K562 (cell line): Measurements from ENCODE around the gene PGD. TPM values are rescaled to one million over a fixed set of nuclear protein-coding genes. Genes with fewer than 3 reads are reported as not detected.

Source experiments
- ARID1B ChIP-seq: fragments of 450-650 bp; IDR thresholded peaks from 2 replicates; pipeline ENCODE4 v1.6.1; 2016; ENCODE audit warnings: antibody characterized with exemption, mild to moderate bottlenecking, inconsistent platforms
- ARID2 ChIP-seq: fragments of 450-650 bp; IDR thresholded peaks from 2 replicates; pipeline ENCODE4 v1.6.1; 2017; ENCODE audit warnings: antibody characterized with exemption, mild to moderate bottlenecking
- DIDO1 ChIP-seq: fragments of 450-650 bp; IDR thresholded peaks from 2 replicates; pipeline ENCODE4 v1.6.1; 2016; ENCODE audit warnings: low read depth, missing biosample characterization, missing genetic modification characterization
- HSF4 ChIP-seq: fragments of 250-450 bp; sonication (Bioruptor Pico); IDR thresholded peaks from 2 replicates; pipeline ENCODE4 v2.1.2; 2022; ENCODE audit warnings: mild to moderate bottlenecking, moderate library complexity, borderline replicate concordance
- JUND ChIP-seq, 2 experiments: IDR thresholded peaks; 2 replicates in 1 of 2; 3 replicates in 1 of 2; pipeline ENCODE4 v1.6.1; 2011; ENCODE audit warnings: borderline replicate concordance in 2 of 2, low read depth in 2 of 2, low read length in 2 of 2, improper control_type of control experiment in 1 of 2, missing biosample characterization in 1 of 2, missing genetic modification characterization in 1 of 2, missing genetic modification reagents in 1 of 2
- KDM1A ChIP-seq, 2 experiments: fragments of 450-650 bp; IDR thresholded peaks; 2 replicates each; pipeline ENCODE4 v1.6.1; 2016; ENCODE audit warnings: mild to moderate bottlenecking in 2 of 2
- LEF1 ChIP-seq: fragments of 450-650 bp; IDR thresholded peaks from 2 replicates; pipeline ENCODE4 v1.6.1; 2016; ENCODE audit warnings: mild to moderate bottlenecking
- MTF1 ChIP-seq: fragments of 250-450 bp; sonication (Bioruptor Pico); IDR thresholded peaks from 2 replicates; pipeline ENCODE4 v1.9.0; 2021; ENCODE audit warnings: moderate library complexity, mild to moderate bottlenecking, inconsistent platforms, borderline replicate concordance
- NFIC ChIP-seq: fragments of 450-650 bp; IDR thresholded peaks from 2 replicates; pipeline ENCODE4 v1.6.1; 2017; ENCODE audit warnings: mild to moderate bottlenecking, inconsistent platforms
- NR4A1 ChIP-seq, 2 experiments: fragments of 250-450 bp in 1 of 2; fragments of 450-650 bp in 1 of 2; sonication (Bioruptor Pico) in 1 of 2; IDR thresholded peaks; 2 replicates each; pipeline versions ENCODE4 v1.4.0 to v1.6.1; 2016 to 2020; ENCODE audit warnings: mild to moderate bottlenecking in 2 of 2, missing compliant biosample characterization in 1 of 2, missing genetic modification characterization in 1 of 2, moderate library complexity in 1 of 2
- PPARD ChIP-seq: fragments of 250-450 bp; sonication (Bioruptor Pico); IDR thresholded peaks from 2 replicates; pipeline ENCODE4 v1.8.0; 2022; ENCODE audit warnings: inconsistent platforms, mild to moderate bottlenecking, moderate library complexity
- RBFOX2 ChIP-seq: fragments of 200-400 bp; formaldehyde crosslinking; IDR thresholded peaks from 2 replicates; pipeline ENCODE4 v1.6.1; 2017; ENCODE audit warnings: low read depth, mild to moderate bottlenecking, low read length, moderate library complexity
- SIRT6 ChIP-seq: IDR thresholded peaks from one replicate; pipeline ENCODE4 v1.6.1; 2012; ENCODE audit warnings: low read depth, mild to moderate bottlenecking, control low read depth, inconsistent platforms, low read length, moderate library complexity
- SMAD2 ChIP-seq: fragments of 150-350 bp; IDR thresholded peaks from 2 replicates; pipeline ENCODE4 v1.6.1; 2014; ENCODE audit warnings: low read depth, mild to moderate bottlenecking, low read length
- SMARCA5 ChIP-seq: fragments of 450-650 bp; IDR thresholded peaks from 2 replicates; pipeline ENCODE4 v1.6.1; 2016
- SPI1 ChIP-seq: IDR thresholded peaks from 2 replicates; pipeline ENCODE4 v1.6.1; 2011; ENCODE audit warnings: low read depth, low read length, control low read depth, borderline replicate concordance
- TAF9B ChIP-seq: fragments of 450-650 bp; IDR thresholded peaks from 2 replicates; pipeline ENCODE4 v1.6.1; 2018; ENCODE audit warnings: mild to moderate bottlenecking; ENCODE audit not compliant: partially characterized antibody
- ZNF143 ChIP-seq: sonication (generic); formaldehyde crosslinking; IDR thresholded peaks from 2 replicates; pipeline ENCODE4 v1.9.0; 2022; ENCODE audit warnings: mild to moderate bottlenecking, missing genetic modification reagents
- polyA plus RNA-seq, 8 experiments: library from polyadenylated mRNA; depleted of rRNA in 4 of 8; stranded (reverse) in 5 of 8; unstranded in 3 of 8; fragments of >200 nt; fragmentation: Nextera tagmentation in 2 of 8; fragmentation: Illumina TruSeq in 1 of 8; extraction: Ambion mirVana in 2 of 8; extraction: Trizol in 1 of 8; gene quantifications; 2 replicates each; pipeline versions ENCODE4 v1.2.1 to v1.2.3, GENCODE V29; 2011 to 2014; ENCODE audit warnings: inconsistent platforms in 1 of 8, missing spikeins in 1 of 8
- total RNA-seq, 7 experiments: library from RNA; depleted of rRNA in 6 of 7; stranded (reverse); fragments of >200 nt in 6 of 7; fragmentation: Illumina TruSeq in 2 of 7; extraction: Trizol in 2 of 7; gene quantifications; 2 replicates each; pipeline versions ENCODE4 v1.2.1 to v1.2.3, GENCODE V29; 2011 to 2021; ENCODE audit warnings: low replicate concordance in 1 of 7
- TF ChIP-seq, protein P1 (sequence below): IDR thresholded peaks from 3 replicates; pipeline ENCODE4 v1.6.1; 2011; ENCODE audit warnings: borderline replicate concordance, mild to moderate bottlenecking; ENCODE audit not compliant: insufficient read length, insufficient read depth
- TF ChIP-seq, protein P2 (sequence below): fragments of 450-650 bp; formaldehyde crosslinking; IDR thresholded peaks from 2 replicates; pipeline ENCODE4 v1.4.0; 2022; ENCODE audit warnings: mild to moderate bottlenecking, moderate library complexity
- TF ChIP-seq, protein P3 (sequence below): IDR thresholded peaks from 2 replicates; pipeline ENCODE4 v1.6.1; 2014; ENCODE audit warnings: antibody characterized with exemption
- TF ChIP-seq, protein P4 (sequence below): fragments of 250-450 bp; sonication (Bioruptor Pico); IDR thresholded peaks from 2 replicates; pipeline ENCODE4 v1.4.0; 2020; ENCODE audit warnings: borderline replicate concordance

Gene PGD
- total and polyA plus RNA-seq, 9 of the 15 experiments (the other 6 are each of a cell fraction or from before 2014, with no cell fraction given): 177 to 542 (median 270) TPM

DNA sequence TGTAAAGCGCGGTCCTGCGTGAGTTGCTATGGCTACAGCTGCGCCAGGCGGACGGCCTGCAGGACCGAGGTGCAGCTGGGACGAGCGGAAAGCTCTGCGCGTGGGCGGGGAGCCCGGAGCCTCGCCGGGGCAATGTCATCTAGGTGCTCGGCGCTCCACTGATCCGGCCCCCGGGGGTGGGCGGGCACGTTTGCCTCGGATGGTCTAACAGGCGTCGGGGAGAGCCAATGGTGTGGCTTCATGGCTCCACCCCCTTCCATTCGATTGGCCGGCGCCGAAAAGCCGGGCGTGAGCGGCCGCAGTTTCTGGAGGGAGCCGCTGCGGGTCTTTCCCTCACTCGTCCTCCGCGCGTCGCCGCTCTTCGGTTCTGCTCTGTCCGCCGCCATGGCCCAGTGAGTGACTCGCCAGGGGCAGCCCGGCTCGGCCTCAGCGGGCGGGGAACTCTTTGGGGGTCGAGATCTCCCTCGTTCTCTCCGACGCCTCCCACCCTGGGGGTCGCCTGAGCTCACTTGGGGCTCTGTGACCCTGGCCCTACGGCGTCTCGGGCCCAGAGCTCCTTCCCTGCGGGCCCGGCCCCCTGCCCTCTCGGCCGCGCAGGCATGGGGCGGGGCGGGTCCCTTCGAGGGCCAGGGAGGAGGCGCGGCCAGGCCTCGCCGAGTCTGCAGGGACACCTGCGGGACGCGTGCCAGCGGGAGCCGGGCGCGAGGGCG is at the start of gene PGD (continued):
- TF ChIP-seq, protein P1, sequence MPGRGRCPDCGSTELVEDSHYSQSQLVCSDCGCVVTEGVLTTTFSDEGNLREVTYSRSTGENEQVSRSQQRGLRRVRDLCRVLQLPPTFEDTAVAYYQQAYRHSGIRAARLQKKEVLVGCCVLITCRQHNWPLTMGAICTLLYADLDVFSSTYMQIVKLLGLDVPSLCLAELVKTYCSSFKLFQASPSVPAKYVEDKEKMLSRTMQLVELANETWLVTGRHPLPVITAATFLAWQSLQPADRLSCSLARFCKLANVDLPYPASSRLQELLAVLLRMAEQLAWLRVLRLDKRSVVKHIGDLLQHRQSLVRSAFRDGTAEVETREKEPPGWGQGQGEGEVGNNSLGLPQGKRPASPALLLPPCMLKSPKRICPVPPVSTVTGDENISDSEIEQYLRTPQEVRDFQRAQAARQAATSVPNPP: no peak
- TF ChIP-seq PPARD (CRISPR knock-in tag) (no peak), DIDO1 (tag) (no peak), MTF1 (CRISPR knock-in tag) (no peak), NFIC (peak; percentile 77), SPI1 (no peak), SMARCA5 (no peak), HSF4 (CRISPR knock-in tag) (no peak), RBFOX2 (peak; percentile 100), SMAD2 (no peak), LEF1 (peak; percentile 72; the same call in 1 of the 2 replicates), ZNF143 (CRISPR knock-in tag) (peak; percentile 40; the same call in 1 of the 2 replicates), ARID1B (peak; percentile 35; the same call in 1 of the 2 replicates), ARID2 (no peak), KDM1A (IDR thresholded peaks at IDR 0.05) (peak in 1 of 2 experiments; percentile 42; a peak in 1 of 4 replicates), SIRT6 (no peak), TAF9B (peak; percentile 91), NR4A1 (CRISPR knock-in tag; IDR thresholded peaks at IDR 0.05) (no peak), NR4A1 (tag; IDR thresholded peaks at IDR 0.05) (peak; percentile 56; the same call in 1 of the 2 replicates), JUND (IDR thresholded peaks at IDR 0.05; ENCODE audit: borderline replicate concordance, low read depth, low read length) (peak; percentile 73), JUND (tag; IDR thresholded peaks at IDR 0.05; ENCODE audit: borderline replicate concordance, low read depth, low read length) (no peak; the same call in 2 of the 3 replicates)
- TF ChIP-seq, protein P2, sequence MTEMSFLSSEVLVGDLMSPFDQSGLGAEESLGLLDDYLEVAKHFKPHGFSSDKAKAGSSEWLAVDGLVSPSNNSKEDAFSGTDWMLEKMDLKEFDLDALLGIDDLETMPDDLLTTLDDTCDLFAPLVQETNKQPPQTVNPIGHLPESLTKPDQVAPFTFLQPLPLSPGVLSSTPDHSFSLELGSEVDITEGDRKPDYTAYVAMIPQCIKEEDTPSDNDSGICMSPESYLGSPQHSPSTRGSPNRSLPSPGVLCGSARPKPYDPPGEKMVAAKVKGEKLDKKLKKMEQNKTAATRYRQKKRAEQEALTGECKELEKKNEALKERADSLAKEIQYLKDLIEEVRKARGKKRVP (CRISPR knock-in tag): no peak
- TF ChIP-seq, protein P3, sequence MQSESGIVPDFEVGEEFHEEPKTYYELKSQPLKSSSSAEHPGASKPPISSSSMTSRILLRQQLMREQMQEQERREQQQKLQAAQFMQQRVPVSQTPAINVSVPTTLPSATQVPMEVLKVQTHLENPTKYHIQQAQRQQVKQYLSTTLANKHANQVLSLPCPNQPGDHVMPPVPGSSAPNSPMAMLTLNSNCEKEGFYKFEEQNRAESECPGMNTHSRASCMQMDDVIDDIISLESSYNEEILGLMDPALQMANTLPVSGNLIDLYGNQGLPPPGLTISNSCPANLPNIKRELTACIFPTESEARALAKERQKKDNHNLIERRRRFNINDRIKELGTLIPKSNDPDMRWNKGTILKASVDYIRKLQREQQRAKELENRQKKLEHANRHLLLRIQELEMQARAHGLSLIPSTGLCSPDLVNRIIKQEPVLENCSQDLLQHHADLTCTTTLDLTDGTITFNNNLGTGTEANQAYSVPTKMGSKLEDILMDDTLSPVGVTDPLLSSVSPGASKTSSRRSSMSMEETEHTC: peak; percentile 6; the same call in 1 of the 2 replicates
- TF ChIP-seq, protein P4, sequence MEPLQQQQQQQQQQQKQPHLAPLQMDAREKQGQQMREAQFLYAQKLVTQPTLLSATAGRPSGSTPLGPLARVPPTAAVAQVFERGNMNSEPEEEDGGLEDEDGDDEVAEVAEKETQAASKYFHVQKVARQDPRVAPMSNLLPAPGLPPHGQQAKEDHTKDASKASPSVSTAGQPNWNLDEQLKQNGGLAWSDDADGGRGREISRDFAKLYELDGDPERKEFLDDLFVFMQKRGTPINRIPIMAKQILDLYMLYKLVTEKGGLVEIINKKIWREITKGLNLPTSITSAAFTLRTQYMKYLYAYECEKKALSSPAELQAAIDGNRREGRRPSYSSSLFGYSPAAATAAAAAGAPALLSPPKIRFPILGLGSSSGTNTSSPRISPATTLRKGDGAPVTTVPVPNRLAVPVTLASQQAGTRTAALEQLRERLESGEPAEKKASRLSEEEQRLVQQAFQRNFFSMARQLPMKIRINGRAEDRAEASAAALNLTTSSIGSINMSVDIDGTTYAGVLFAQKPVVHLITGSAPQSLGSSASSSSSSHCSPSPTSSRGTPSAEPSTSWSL (CRISPR knock-in tag): no peak
